Esophagus (tissue), 2 donors: ENCODE measurements around the gene ZBTB32. TPM values are rescaled to one million over a fixed set of nuclear protein-coding genes. Genes with fewer than 3 reads are reported as not detected.

ENCODE experiments used
- H3K27ac ChIP-seq, 2 donors: one replicate each; pipeline ENCODE4 v1.5.1; 2013; ENCODE audit warnings: low read depth in 2 of 2, mild to moderate bottlenecking in 2 of 2, inconsistent platforms in 1 of 2, low read length in 1 of 2, moderate library complexity in 1 of 2
- H3K27me3 ChIP-seq, 2 donors: one replicate each; pipeline ENCODE4 v1.6.1; 2013; ENCODE audit warnings: low read length in 2 of 2, control low read depth in 1 of 2, mild to moderate bottlenecking in 1 of 2; ENCODE audit not compliant: insufficient read depth in 2 of 2, control insufficient read depth in 1 of 2
- H3K36me3 ChIP-seq, 2 donors: one replicate each; pipeline ENCODE4 v1.6.1; 2013; ENCODE audit warnings: low read length in 1 of 2; ENCODE audit not compliant: control insufficient read depth in 2 of 2, insufficient read depth in 2 of 2
- H3K4me1 ChIP-seq, 2 donors: one replicate each; pipeline ENCODE4 v1.6.1; 2013; ENCODE audit warnings: low read length in 1 of 2; ENCODE audit not compliant: control insufficient read depth in 2 of 2, insufficient read depth in 2 of 2
- H3K4me3 ChIP-seq, 2 donors: one replicate each; pipeline ENCODE4 v1.5.1; 2013; ENCODE audit warnings: low read length in 2 of 2, mild to moderate bottlenecking in 2 of 2, low read depth in 1 of 2, moderate library complexity in 1 of 2
- H3K9me3 ChIP-seq, 2 donors: one replicate each; pipeline ENCODE4 v1.6.1; 2013; ENCODE audit warnings: mild to moderate bottlenecking in 2 of 2, low read depth in 1 of 2, low read length in 1 of 2, moderate library complexity in 1 of 2; ENCODE audit not compliant: control insufficient read depth in 2 of 2, insufficient read depth in 1 of 2
- WGBS, 2 donors: extraction: QIAGEN DNeasy Blood & Tissue Kit; methylation state at CpG; one replicate each; pipeline ENCODE4 v1.1.7; 2013; 5-methylcytosine and 5-hydroxymethylcytosine counted together
- polyA plus RNA-seq, 2 donors: library from polyadenylated mRNA; stranded (reverse); fragments of 200-250 nt; gene quantifications; one replicate each; pipeline ENCODE4 v1.2.3, GENCODE V29; 2013
- donor health status: healthy with polysubstance abuse.
- donor health status: Bipolar disorder and iron deficiency.

Gene ZBTB32
- polyA plus RNA-seq, 2 donors: 0.07 to 0.18 TPM

GRCh38 chr19:35692010-35692409 is 12.3 kb upstream of the ZBTB32 start:
- H3K36me3 ChIP-seq: no peaks in the 10 kb centered on the region
- no peaks in the 10 kb centered on the region for H3K9me3 ChIP-seq
- no peaks in the 10 kb centered on the region for H3K4me1 ChIP-seq
- WGBS, 2 donors: 54 to 55% methylated on average over 11 of the region's 11 CpGs
- no peak overlapping the region for H3K4me3 ChIP-seq
- no peak overlapping the region for H3K27ac ChIP-seq
- no peaks in the 10 kb centered on the region for H3K27me3 ChIP-seq

DNA sequence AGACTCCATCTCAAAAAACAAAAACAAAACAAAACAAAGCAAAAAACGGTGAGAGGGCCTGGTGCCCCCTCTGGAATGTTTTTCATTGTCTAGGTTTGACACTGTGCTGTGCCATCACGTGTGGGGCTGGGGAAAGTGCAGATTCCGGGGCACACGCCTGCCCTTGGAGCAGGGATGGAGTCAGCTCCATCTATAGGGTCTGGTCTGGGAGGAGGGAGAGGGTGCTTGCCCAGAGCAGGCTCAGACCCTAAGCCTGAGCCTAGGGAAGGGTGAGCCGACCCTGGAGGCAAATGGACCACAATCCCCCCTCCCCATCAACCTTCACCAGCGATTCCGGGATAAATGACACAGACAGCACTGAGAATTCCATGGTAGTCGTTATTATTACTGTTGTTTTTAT is 10.9 kb upstream of the ZBTB32 start:
- Histone ChIP-seq H3K4me1 (no peaks in the 10 kb centered on the region), H3K9me3 (no peaks in the 10 kb centered on the region), H3K27ac (no peak overlapping the region), H3K36me3 (no peaks in the 10 kb centered on the region), H3K4me3 (no peak overlapping the region), H3K27me3 (no peaks in the 10 kb centered on the region)
- 12% methylated on average over 8 of the region's 8 CpGs for WGBS, 2 donors

DNA sequence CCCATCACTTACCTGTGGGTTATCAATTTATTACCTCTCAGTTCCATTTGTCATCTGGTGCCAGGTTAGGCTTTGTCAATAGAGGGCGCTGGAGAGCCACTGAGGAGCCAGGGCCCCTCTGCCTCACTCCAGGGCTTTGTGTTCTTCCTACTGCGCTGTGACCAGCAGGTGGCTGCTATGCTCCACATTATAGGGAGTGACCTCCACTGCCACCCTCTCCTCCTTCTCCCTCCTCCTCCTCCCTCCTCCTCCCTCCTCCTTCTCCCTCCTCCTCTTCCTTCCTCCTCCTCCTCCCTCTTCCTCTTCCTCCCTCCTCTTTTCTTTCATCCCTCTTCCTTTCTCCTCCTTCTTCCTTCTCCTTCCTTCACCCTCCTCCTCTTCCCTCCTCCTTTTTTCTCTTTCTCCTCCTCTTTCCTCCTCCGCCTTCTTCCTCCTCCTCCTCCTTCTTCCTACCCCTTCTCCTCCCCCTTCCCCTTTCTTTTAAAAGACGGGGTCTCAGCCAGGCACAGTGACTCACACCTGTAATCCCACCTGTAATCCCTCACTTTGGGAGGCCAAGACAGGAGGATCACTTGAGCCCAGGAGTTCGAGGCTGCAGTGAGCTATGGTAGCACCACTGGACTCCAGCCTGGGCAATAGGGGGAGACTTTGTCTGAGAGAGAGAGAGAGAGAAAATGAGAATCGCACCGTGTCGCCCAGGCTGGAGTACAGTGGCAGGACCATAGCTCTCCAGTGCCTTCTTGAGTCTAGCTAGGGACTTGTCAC is 10.3 kb upstream of the ZBTB32 start:
- Histone ChIP-seq H3K27me3 (no peaks in the 10 kb centered on the region), H3K9me3 (no peaks in the 10 kb centered on the region), H3K36me3 (no peaks in the 10 kb centered on the region), H3K4me3 (no peak overlapping the region), H3K27ac (peak overlapping the region in 1 of 2 donors; percentile 20), H3K4me1 (no peaks in the 10 kb centered on the region)
- WGBS, 2 donors: 27 to 34% methylated on average over 8 of the region's 8 CpGs

DNA sequence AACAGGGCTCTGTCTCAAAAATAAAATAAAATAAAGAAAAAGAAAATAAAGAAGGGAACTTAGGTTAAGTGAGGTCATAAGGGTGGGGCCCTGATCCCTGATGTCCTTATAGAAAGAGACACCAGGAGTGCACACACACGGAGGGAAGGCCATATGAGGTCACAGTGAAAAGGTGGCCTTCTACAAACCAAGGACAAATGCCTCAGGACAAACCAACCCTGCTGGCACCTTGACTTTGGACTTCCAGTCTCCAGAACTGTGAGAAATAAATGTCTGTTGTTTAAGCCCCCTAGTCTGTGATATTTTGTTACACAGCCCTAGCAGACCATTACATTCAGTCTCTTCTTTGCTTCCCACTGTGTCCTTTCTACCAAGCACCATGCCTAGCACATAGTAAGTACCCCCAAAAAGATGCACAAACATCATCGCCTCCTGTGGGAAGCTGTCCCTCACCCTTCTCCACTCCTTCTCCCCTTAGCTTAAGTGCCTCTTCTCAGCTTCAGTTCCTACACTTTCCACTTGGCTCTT is 8.4 kb upstream of the ZBTB32 start:
- Histone ChIP-seq H3K27ac (no peak overlapping the region), H3K4me3 (no peak overlapping the region), H3K27me3 (no peaks in the 10 kb centered on the region), H3K36me3 (no peaks in the 10 kb centered on the region), H3K9me3 (no peaks in the 10 kb centered on the region), H3K4me1 (no peaks in the 10 kb centered on the region)
- WGBS, 2 donors: 75 to 87% methylated on average over 2 of the region's 2 CpGs

DNA sequence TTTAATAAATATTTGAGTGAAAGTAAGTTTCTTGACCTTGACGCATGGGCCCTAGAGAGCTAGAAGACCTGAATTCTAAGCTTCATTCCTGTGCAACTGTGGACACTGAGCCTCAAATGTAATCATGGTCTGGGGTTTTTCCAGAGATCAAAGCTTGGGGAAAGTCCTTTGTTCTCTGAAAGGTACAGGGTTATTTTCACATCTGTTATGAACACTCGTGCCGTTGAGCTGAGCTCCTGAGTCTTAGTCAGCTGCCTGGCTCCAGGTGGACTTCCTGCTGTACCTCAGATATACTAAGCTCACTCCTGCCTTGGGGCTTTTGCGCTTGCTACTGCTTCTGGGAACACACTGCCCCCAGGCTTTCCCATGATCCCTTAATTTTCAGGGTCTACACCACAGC is 7.5 kb upstream of the ZBTB32 start:
- Histone ChIP-seq H3K27ac (no peak overlapping the region), H3K4me1 (no peaks in the 10 kb centered on the region), H3K4me3 (no peak overlapping the region), H3K9me3 (no peaks in the 10 kb centered on the region), H3K27me3 (no peaks in the 10 kb centered on the region), H3K36me3 (no peaks in the 10 kb centered on the region)
- 52 to 56% methylated on average over 4 of the region's 4 CpGs for WGBS, 2 donors

DNA sequence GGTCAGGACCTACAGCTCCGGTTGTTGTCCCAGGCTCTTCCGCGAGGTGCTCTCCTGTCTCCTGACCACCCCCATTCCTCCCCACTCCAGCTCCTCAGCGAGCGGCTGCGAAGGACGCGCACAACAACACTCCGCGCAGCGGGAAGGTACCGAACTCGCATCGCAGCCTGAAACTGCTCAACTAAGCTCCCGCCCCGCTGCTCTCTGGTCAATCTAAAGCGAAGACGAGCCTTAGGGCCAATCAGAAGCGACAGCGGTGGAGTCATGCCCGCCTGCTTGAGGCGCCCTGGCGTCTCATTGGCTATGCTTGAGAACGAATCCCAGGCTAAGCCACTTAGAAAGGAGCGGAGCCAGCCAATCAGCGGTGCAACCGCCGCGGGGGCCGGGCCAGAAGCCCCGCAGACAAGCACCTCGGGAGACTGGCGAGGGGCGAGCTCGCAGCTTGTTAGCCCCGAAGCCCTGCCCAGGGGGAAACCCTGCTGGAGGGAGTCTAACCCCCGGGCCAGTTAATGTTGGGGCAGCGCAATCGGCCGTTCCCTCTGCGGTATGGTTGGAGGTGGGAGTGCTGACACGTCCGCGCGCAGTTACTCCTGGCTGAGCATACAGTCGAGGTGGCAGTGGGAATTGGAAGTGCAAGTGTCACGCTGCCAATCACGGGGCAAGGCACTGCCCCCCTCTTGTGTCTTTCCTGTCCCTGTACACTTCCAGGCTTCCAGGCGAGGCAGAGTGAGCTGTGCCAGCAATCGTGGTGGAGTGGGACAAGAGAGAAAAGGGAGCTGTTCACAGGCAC is 1.9 kb upstream of the ZBTB32 start:
- H3K4me1 ChIP-seq: peaks cover 0 to 11% of the 10 kb centered on the region in 2 donors
- H3K27me3 ChIP-seq: no peaks in the 10 kb centered on the region
- no peaks in the 10 kb centered on the region for H3K36me3 ChIP-seq
- H3K9me3 ChIP-seq: no peaks in the 10 kb centered on the region
- peak overlapping the region in 1 of 2 donors; percentile 43 for H3K27ac ChIP-seq
- 0% methylated on average over 50 of the region's 50 CpGs for whole genome bisulfite sequencing, 2 donors
- H3K4me3 ChIP-seq: peak overlapping the region; percentile 67 to 73

GRCh38 chr19:35703343-35703742 is 1.0 kb upstream of the ZBTB32 start:
- Histone ChIP-seq H3K36me3 (no peaks in the 10 kb centered on the region), H3K4me1 (peaks cover 0 to 14% of the 10 kb centered on the region in 2 donors), H3K4me3 (no peak overlapping the region), H3K27me3 (no peaks in the 10 kb centered on the region), H3K27ac (no peak overlapping the region), H3K9me3 (no peaks in the 10 kb centered on the region)
- 40 to 46% methylated on average over 9 of the region's 9 CpGs for WGBS, 2 donors

- H3K4me1 ChIP-seq: peaks cover 0 to 12% of the 10 kb centered on the region in 2 donors
- H3K27ac ChIP-seq: no peak overlapping the region
- no peaks in the 10 kb centered on the region for H3K27me3 ChIP-seq
- H3K36me3 ChIP-seq: no peaks in the 10 kb centered on the region
- 89 to 95% methylated on average over 1 of the region's 1 CpG for WGBS, 2 donors
- no peaks in the 10 kb centered on the region for H3K9me3 ChIP-seq
- no peak overlapping the region for H3K4me3 ChIP-seq
Measured at GRCh38 chr19:35708391-35708790, 4.0 kb downstream of the ZBTB32 start.

GRCh38 chr19:35710784-35711723 is 6.7 kb downstream of the ZBTB32 start:
- no peaks in the 10 kb centered on the region for H3K27me3 ChIP-seq
- no peak overlapping the region for H3K4me3 ChIP-seq
- peaks cover 4 to 21% of the 10 kb centered on the region in 2 donors for H3K4me1 ChIP-seq
- H3K9me3 ChIP-seq: no peaks in the 10 kb centered on the region
- 48 to 54% methylated on average over 13 of the region's 13 CpGs for WGBS, 2 donors
- H3K27ac ChIP-seq: peak overlapping the region in 1 of 2 donors; percentile 42
- H3K36me3 ChIP-seq: no peaks in the 10 kb centered on the region
